ENCODE data around the gene PRLH. TPM values are rescaled to one million over a fixed set of nuclear protein-coding genes. Genes with fewer than 3 reads are reported as not detected.
"Not testable (repeated sequence)": the region's sequence is repeated elsewhere in the genome, so short reads cannot be mapped to it uniquely, and the experiment has no call there.

Gene PRLH
- total RNA-seq, 1 donor = not detected

GRCh38 chr2:237577956-237578870, 11.8 kb downstream of the PRLH start:
- DNase-seq (ENCODE audit: low read depth in 2 of 3, low spot score in 2 of 3) = no peak

GRCh38 chr2:237581326-237581725, 15.0 kb downstream of the PRLH start:
- DNase-seq (ENCODE audit: low read depth in 2 of 3, low spot score in 2 of 3) = no peak

- peak in 2 of 3 donors; percentile 84 to 93 for DNase-seq (ENCODE audit: low read depth in 2 of 3, low spot score in 2 of 3)
These were observed 15.7 kb downstream of the PRLH start for GRCh38 chr2:237581751-237582746.

GRCh38 chr2:237583385-237584295, 17.3 kb downstream of the PRLH start:
- no peak for DNase-seq (ENCODE audit: low read depth in 2 of 3, low spot score in 2 of 3)

- no peak for DNase-seq (ENCODE audit: low read depth in 2 of 3, low spot score in 2 of 3)
These were observed 19.3 kb downstream of the PRLH start for GRCh38 chr2:237585590-237586221.

GRCh38 chr2:237588044-237588696, 21.8 kb downstream of the PRLH start:
- no peak for DNase-seq (ENCODE audit: low read depth in 2 of 3, low spot score in 2 of 3)

GRCh38 chr2:237590272-237591140, 24.1 kb downstream of the PRLH start, which contains the start of gene RAB17:
Gene RAB17, minus strand, starts transcription at chr2:237590734. Its CDS starts 4,580 bp downstream, at chr2:237586154.
- DNase-seq (ENCODE audit: low read depth in 2 of 3, low spot score in 2 of 3) = no peak

GRCh38 chr2:237591141-237591881, 24.9 kb downstream of the PRLH start:
- peak in 1 of 3 donors; percentile 46 for DNase-seq (ENCODE audit: low read depth in 2 of 3, low spot score in 2 of 3)

- DNase-seq (ENCODE audit: low read depth in 2 of 3, low spot score in 2 of 3) = no peak
These were observed 26.1 kb downstream of the PRLH start for GRCh38 chr2:237592425-237592980.

GRCh38 chr2:237593036-237593435, 26.7 kb downstream of the PRLH start:
- no peak for DNase-seq (ENCODE audit: low read depth in 2 of 3, low spot score in 2 of 3)

GRCh38 chr2:237593596-237594320, 27.4 kb downstream of the PRLH start:
- DNase-seq (ENCODE audit: low read depth in 2 of 3, low spot score in 2 of 3) = no peak

- no peak for DNase-seq (ENCODE audit: low read depth in 2 of 3, low spot score in 2 of 3)
These were observed 28.1 kb downstream of the PRLH start for GRCh38 chr2:237594514-237594871.

- DNase-seq (ENCODE audit: low read depth in 2 of 3, low spot score in 2 of 3) = not testable (repeated sequence)
These were observed 29.6 kb downstream of the PRLH start for GRCh38 chr2:237595829-237596519.

- DNase-seq (ENCODE audit: low read depth in 2 of 3, low spot score in 2 of 3) = no peak
These were observed 30.3 kb downstream of the PRLH start for GRCh38 chr2:237596520-237597195.
